Mesothelial cell of epicardium (in vitro differentiated cells): ENCODE data around the gene ARHGEF37. TPM values are rescaled to one million over a fixed set of nuclear protein-coding genes. Genes with fewer than 3 reads are reported as not detected.

ENCODE experiments used
- DNase-seq, 2 experiments: peaks; one replicate each; pipeline ENCODE4 v3.0.0; 2021; ENCODE audit warnings: low spot score in 2 of 2; ENCODE audit not compliant: unreplicated experiment in 2 of 2
- H3K27ac Mint-ChIP-seq: 2 replicates; pipeline ENCODE4 v1.8.0; 2021; ENCODE audit warnings: mixed read lengths
- H3K27me3 Mint-ChIP-seq: 2 replicates; pipeline ENCODE4 v1.8.0; 2021; ENCODE audit warnings: low read depth, mixed read lengths
- H3K36me3 Mint-ChIP-seq: 2 replicates; pipeline ENCODE4 v1.8.0; 2021; ENCODE audit warnings: mixed read lengths
- H3K4me1 Mint-ChIP-seq: 2 replicates; pipeline ENCODE4 v1.8.0; 2021; ENCODE audit warnings: mixed read lengths
- H3K4me3 Mint-ChIP-seq: 2 replicates; pipeline ENCODE4 v1.8.0; 2021; ENCODE audit warnings: mild to moderate bottlenecking, moderate library complexity, mixed read lengths
- H3K9me3 Mint-ChIP-seq: 2 replicates; pipeline ENCODE4 v1.8.0; 2021; ENCODE audit warnings: mixed read lengths
- total RNA-seq: library from RNA; stranded (reverse); gene quantifications from 3 replicates; pipeline ENCODE4 v1.2.1, GENCODE V29; 2021
- TF ChIP-seq, protein P1 (sequence below): fragments of 200-600 bp; sonication (generic); IDR thresholded peaks from one replicate; pipeline ENCODE4 v1.5.0; 2021; ENCODE audit warnings: antibody characterized with exemption; ENCODE audit not compliant: unreplicated experiment

Gene ARHGEF37
- total RNA-seq, 1 donor from 2014 or later, result 10.1 TPM

DNA sequence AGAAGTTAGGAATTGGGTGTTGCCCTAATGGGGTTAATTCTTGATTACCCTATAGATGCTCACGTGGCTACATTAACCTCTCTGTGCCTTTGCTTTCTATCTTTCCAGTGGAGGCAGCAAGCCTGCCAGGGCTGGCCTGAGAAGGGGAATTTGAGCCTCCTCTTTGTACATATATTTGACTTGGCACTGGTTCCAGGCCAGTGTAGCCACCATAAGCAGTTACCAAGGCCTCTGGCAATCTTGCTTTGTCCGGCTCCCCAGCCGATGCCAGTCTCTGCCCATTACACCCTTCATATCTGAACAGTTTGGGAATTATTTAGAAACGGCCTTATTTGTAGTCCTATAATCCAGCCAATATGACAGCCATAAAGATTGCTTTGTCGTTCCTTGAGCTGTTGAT, 90.2 kb downstream of the ARHGEF37 start:
- TF ChIP-seq, protein P1, sequence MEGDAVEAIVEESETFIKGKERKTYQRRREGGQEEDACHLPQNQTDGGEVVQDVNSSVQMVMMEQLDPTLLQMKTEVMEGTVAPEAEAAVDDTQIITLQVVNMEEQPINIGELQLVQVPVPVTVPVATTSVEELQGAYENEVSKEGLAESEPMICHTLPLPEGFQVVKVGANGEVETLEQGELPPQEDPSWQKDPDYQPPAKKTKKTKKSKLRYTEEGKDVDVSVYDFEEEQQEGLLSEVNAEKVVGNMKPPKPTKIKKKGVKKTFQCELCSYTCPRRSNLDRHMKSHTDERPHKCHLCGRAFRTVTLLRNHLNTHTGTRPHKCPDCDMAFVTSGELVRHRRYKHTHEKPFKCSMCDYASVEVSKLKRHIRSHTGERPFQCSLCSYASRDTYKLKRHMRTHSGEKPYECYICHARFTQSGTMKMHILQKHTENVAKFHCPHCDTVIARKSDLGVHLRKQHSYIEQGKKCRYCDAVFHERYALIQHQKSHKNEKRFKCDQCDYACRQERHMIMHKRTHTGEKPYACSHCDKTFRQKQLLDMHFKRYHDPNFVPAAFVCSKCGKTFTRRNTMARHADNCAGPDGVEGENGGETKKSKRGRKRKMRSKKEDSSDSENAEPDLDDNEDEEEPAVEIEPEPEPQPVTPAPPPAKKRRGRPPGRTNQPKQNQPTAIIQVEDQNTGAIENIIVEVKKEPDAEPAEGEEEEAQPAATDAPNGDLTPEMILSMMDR, result no peak
- DNase-seq, result no peak
- Mint-ChIP-seq H3K27me3 (peaks cover 12% of the 10 kb centered on the region), H3K9me3 (peaks cover 21% of the 10 kb centered on the region), H3K4me1 (peaks cover 9% of the 10 kb centered on the region), H3K36me3 (no peaks in the 10 kb centered on the region), H3K4me3 (no peak overlapping the region), H3K27ac (no peak overlapping the region)

GRCh38 chr5:149672701-149673476, 91.6 kb downstream of the ARHGEF37 start:
- peaks cover 12% of the 10 kb centered on the region for H3K27me3 Mint-ChIP-seq
- TF ChIP-seq, protein P1, result no peak
- no peaks in the 10 kb centered on the region for H3K36me3 Mint-ChIP-seq

GRCh38 chr5:149674686-149675085, 93.4 kb downstream of the ARHGEF37 start:
- H3K9me3 Mint-ChIP-seq, result peaks cover 10% of the 10 kb centered on the region
- DNase-seq, result no peak
- no peak overlapping the region for H3K27ac Mint-ChIP-seq
- no peaks in the 10 kb centered on the region for H3K36me3 Mint-ChIP-seq
- TF ChIP-seq, protein P1, result no peak
- no peak overlapping the region for H3K4me3 Mint-ChIP-seq
- H3K4me1 Mint-ChIP-seq, result peaks cover 9% of the 10 kb centered on the region
- peaks cover 12% of the 10 kb centered on the region for H3K27me3 Mint-ChIP-seq

More at GRCh38 chr5:149672701-149673476, 91.6 kb downstream of the ARHGEF37 start:
- DNase-seq, result no peak
- no peak overlapping the region for H3K27ac Mint-ChIP-seq
- peaks cover 13% of the 10 kb centered on the region for H3K9me3 Mint-ChIP-seq
- peaks cover 9% of the 10 kb centered on the region for H3K4me1 Mint-ChIP-seq
- no peak overlapping the region for H3K4me3 Mint-ChIP-seq

DNA sequence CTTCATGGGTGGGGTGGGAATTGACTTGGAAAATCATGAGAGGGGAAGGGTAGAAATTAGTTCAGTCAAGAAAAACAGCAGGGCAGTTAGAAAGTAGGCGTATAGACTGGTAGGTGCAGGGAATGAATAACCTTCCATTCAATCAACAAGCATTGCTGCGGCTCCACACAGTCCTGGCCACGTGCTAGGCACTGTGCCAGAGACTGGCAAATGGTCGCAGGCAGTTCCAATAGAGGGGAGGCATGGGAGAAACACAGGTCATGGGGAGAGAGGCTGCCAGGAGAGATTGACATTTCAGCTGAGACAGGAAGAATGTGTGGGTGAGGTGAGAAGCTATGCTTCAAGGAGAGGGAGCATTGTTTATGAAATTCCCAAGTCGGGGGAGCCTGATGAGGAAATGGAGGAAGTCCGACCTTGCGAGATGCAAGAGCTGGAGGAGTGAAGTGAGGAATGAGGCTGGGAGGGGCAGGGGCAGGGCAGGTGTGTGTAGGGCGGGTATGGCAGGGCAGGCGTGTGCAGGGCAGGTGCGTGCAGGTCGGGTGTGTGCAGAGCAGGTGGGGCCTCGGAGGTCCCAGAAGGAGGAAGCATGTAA, 94.4 kb downstream of the ARHGEF37 start:
- Mint-ChIP-seq H3K9me3 (peaks cover 10% of the 10 kb centered on the region), H3K36me3 (no peaks in the 10 kb centered on the region), H3K27ac (no peak overlapping the region), H3K4me1 (peaks cover 9% of the 10 kb centered on the region), H3K4me3 (no peak overlapping the region), H3K27me3 (peaks cover 12% of the 10 kb centered on the region)
- DNase-seq, result no peak
- TF ChIP-seq, protein P1, result no peak

DNA sequence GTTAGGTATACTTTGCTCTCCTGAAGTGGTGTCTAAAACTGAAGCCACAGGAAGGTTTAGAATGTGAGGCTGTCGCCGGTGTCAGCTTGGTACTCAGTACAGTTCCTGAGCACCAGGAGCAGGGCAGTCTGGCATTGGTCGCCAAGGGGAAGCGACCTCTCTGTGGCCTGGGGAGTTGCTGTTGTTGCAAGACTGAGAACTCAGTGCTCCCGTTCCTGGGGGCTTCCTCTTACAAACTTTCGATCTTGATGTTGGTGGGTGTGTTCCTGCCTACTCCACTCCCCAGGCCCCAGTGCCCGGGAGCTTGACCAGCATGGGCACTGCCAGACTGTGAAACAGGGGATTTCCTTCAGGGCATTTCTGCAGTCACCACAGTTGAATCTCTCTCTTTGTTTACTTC, 96.4 kb downstream of the ARHGEF37 start:
- no peaks in the 10 kb centered on the region for H3K36me3 Mint-ChIP-seq
- H3K4me1 Mint-ChIP-seq, result peaks cover 9% of the 10 kb centered on the region
- H3K4me3 Mint-ChIP-seq, result no peak overlapping the region
- TF ChIP-seq, protein P1, result no peak
- no peak overlapping the region for H3K27ac Mint-ChIP-seq
- peaks cover 15% of the 10 kb centered on the region for H3K27me3 Mint-ChIP-seq
- no peak for DNase-seq
- no peaks in the 10 kb centered on the region for H3K9me3 Mint-ChIP-seq
